ENCODE data around the gene CRELD1. TPM values are rescaled to one million over a fixed set of nuclear protein-coding genes. Genes with fewer than 3 reads are reported as not detected.
A peak's percentile ranks its signal among the peaks of the same experiment; 100 is the strongest.

CRELD1 gene
- total and polyA plus RNA-seq, 2 of the 13 experiments (the other 11 are each of a cell fraction or from before 2014, with no cell fraction given) = 27.1 to 61.9 TPM

DNA sequence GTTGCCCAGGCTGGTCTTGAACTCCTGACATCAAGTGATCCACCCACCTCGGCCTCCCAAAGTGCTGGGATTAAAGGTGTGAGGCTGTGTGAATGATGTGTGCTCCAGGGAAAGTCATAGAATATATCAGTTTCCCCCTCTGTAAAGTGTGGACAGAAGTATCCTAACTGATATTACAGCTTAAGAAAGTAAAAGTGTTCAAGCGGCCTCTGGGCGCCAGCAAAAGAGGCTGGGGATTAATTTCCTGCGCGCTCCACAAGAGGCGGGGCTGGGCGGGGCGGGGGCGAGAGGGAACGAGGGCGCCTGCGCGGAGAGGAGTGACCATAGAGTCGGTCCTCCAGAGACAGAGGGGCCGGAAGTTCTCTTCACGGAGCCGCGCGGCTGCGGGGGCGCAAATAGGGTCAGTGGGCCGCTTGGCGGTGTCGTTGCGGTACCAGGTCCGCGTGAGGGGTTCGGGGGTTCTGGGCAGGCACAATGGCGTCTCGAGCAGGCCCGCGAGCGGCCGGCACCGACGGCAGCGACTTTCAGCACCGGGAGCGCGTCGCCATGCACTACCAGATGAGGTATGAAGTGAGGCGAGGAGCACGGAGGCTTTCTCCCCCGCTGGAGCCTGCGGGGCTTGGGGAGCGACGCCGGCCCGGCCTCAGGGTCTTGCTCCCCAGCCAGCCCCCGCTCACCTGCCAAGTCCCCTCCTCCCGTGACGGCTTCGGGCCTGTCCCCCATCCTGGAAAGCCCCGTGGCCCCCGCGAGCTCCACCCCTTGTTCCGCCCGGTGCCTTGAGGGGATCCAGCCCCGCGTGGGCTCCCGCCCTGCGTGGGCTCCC lies 43.2 kb upstream of the CRELD1 start, which contains the start of gene JAGN1 (continued):
- no peak for TF ChIP-seq ZBTB46 (CRISPR knock-in tag; IDR thresholded peaks at IDR 0.05; ENCODE audit: borderline replicate concordance)
- TF ChIP-seq, protein P1, sequence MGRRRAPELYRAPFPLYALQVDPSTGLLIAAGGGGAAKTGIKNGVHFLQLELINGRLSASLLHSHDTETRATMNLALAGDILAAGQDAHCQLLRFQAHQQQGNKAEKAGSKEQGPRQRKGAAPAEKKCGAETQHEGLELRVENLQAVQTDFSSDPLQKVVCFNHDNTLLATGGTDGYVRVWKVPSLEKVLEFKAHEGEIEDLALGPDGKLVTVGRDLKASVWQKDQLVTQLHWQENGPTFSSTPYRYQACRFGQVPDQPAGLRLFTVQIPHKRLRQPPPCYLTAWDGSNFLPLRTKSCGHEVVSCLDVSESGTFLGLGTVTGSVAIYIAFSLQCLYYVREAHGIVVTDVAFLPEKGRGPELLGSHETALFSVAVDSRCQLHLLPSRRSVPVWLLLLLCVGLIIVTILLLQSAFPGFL (CRISPR knock-in tag; IDR thresholded peaks at IDR 0.05) = no peak
- TF ChIP-seq, protein P2, sequence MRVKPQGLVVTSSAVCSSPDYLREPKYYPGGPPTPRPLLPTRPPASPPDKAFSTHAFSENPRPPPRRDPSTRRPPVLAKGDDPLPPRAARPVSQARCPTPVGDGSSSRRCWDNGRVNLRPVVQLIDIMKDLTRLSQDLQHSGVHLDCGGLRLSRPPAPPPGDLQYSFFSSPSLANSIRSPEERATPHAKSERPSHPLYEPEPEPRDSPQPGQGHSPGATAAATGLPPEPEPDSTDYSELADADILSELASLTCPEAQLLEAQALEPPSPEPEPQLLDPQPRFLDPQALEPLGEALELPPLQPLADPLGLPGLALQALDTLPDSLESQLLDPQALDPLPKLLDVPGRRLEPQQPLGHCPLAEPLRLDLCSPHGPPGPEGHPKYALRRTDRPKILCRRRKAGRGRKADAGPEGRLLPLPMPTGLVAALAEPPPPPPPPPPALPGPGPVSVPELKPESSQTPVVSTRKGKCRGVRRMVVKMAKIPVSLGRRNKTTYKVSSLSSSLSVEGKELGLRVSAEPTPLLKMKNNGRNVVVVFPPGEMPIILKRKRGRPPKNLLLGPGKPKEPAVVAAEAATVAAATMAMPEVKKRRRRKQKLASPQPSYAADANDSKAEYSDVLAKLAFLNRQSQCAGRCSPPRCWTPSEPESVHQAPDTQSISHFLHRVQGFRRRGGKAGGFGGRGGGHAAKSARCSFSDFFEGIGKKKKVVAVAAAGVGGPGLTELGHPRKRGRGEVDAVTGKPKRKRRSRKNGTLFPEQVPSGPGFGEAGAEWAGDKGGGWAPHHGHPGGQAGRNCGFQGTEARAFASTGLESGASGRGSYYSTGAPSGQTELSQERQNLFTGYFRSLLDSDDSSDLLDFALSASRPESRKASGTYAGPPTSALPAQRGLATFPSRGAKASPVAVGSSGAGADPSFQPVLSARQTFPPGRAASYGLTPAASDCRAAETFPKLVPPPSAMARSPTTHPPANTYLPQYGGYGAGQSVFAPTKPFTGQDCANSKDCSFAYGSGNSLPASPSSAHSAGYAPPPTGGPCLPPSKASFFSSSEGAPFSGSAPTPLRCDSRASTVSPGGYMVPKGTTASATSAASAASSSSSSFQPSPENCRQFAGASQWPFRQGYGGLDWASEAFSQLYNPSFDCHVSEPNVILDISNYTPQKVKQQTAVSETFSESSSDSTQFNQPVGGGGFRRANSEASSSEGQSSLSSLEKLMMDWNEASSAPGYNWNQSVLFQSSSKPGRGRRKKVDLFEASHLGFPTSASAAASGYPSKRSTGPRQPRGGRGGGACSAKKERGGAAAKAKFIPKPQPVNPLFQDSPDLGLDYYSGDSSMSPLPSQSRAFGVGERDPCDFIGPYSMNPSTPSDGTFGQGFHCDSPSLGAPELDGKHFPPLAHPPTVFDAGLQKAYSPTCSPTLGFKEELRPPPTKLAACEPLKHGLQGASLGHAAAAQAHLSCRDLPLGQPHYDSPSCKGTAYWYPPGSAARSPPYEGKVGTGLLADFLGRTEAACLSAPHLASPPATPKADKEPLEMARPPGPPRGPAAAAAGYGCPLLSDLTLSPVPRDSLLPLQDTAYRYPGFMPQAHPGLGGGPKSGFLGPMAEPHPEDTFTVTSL (CRISPR knock-in tag; IDR thresholded peaks at IDR 0.05; ENCODE audit: borderline replicate concordance) = 0 out of 2 replicates have a peak, but pooled peaks have one; percentile 51
- TF ChIP-seq FOXA1 (IDR thresholded peaks at IDR 0.05) = no peak
- no peak for TF ChIP-seq FOXA1 (CRISPR knock-in tag; IDR thresholded peaks at IDR 0.05)
- 0 out of 2 replicates have a peak, but pooled peaks have one; percentile 71 for TF ChIP-seq ZNF850 (CRISPR knock-in tag; conservative IDR thresholded peaks at IDR 0.05)
- TF ChIP-seq MXI1 (IDR thresholded peaks at IDR 0.05; ENCODE audit: borderline replicate concordance, low read depth, low read length) = no peak
- TF ChIP-seq MXD4 (CRISPR knock-in tag; IDR thresholded peaks at IDR 0.05) = peak; percentile 73; the same call in 1 of the 2 replicates
- no peak for TF ChIP-seq CHD2 (IDR thresholded peaks at IDR 0.05; ENCODE audit: low read depth, low read length)
- TF ChIP-seq RFX3 (CRISPR knock-in tag; IDR thresholded peaks at IDR 0.05) = no peak
- no peak for TF ChIP-seq AGO1 (IDR thresholded peaks at IDR 0.05; ENCODE audit: low read depth, low read length, poor library complexity, severe bottlenecking)
- TF ChIP-seq RBM39 (IDR thresholded peaks at IDR 0.05; ENCODE audit: low read depth, low read length, poor library complexity, severe bottlenecking) = peak; percentile 84
- TF ChIP-seq CHCHD3 (CRISPR knock-in tag; IDR thresholded peaks at IDR 0.05) = no peak
- TF ChIP-seq ARNT2 (CRISPR knock-in tag; IDR thresholded peaks at IDR 0.05; ENCODE audit: low read depth) = peak; percentile 95
- peak; percentile 89 for TF ChIP-seq ZNF883 (CRISPR knock-in tag; IDR thresholded peaks at IDR 0.05; ENCODE audit: not compliant biosample characterization)
- TF ChIP-seq FOXJ3 (CRISPR knock-in tag; IDR thresholded peaks at IDR 0.05; ENCODE audit: borderline replicate concordance) = peak; percentile 61; the same call in 1 of the 2 replicates
- TF ChIP-seq SIX4 (CRISPR knock-in tag; IDR thresholded peaks at IDR 0.05) = peak; percentile 19; the same call in 1 of the 2 replicates
- TF ChIP-seq ZNF33B (CRISPR knock-in tag; IDR thresholded peaks at IDR 0.05) = no peak
- TF ChIP-seq ZKSCAN5 (CRISPR knock-in tag; IDR thresholded peaks at IDR 0.05) = no peak
- TF ChIP-seq ZSCAN29 (CRISPR knock-in tag; conservative IDR thresholded peaks at IDR 0.05) = no peak
- no peak for TF ChIP-seq PLRG1 (conservative IDR thresholded peaks at IDR 0.05)
